Tibial nerve (tissue), 4 donors: ENCODE data around the gene SUDS3. TPM values are rescaled to one million over a fixed set of nuclear protein-coding genes. Genes with fewer than 3 reads are reported as not detected.

Experiments
- DNase-seq, 2 donors: peaks; one replicate each; pipeline ENCODE4 v3.0.0-alpha.2; 2019; ENCODE audit warnings: low spot score in 2 of 2
- H3K27ac ChIP-seq, 4 donors: fragments of 200-600 bp; sonication (generic) in 3 of 4; one replicate each; pipeline ENCODE4 v1.5.1; 2017 to 2019; ENCODE audit warnings: mild to moderate bottlenecking in 1 of 4
- H3K27me3 ChIP-seq, 2 donors: fragments of 200-600 bp; sonication (generic) in 1 of 2; one replicate each; pipeline versions ENCODE4 v1.5.1 to v1.6.0; 2017 to 2019
- H3K36me3 ChIP-seq, 3 donors: fragments of 200-600 bp; sonication (generic); one replicate each; pipeline ENCODE4 v1.5.1; 2018 to 2019
- H3K4me1 ChIP-seq, 4 donors: fragments of 200-600 bp; sonication (generic) in 3 of 4; one replicate each; pipeline ENCODE4 v1.5.1; 2017 to 2019
- H3K4me3 ChIP-seq, 4 donors: fragments of 200-600 bp; sonication (generic) in 3 of 4; one replicate each; pipeline ENCODE4 v1.5.1; 2017 to 2019; ENCODE audit warnings: mild to moderate bottlenecking in 1 of 4, moderate library complexity in 1 of 4
- H3K9me3 ChIP-seq, 4 donors: fragments of 200-600 bp; sonication (generic) in 3 of 4; one replicate each; pipeline ENCODE4 v1.5.1; 2017 to 2019
- CTCF ChIP-seq, 5 experiments: fragments of 200-600 bp in 3 of 5; fragments of 450-650 bp in 2 of 5; sonication (generic) in 3 of 5; IDR thresholded peaks; one replicate each; pipeline ENCODE4 v1.5.1; 2016 to 2019; ENCODE audit warnings: antibody characterized with exemption in 5 of 5, mild to moderate bottlenecking in 3 of 5, moderate library complexity in 2 of 5
- EP300 ChIP-seq, 2 donors: sonication (generic); formaldehyde crosslinking; IDR thresholded peaks; one replicate each; pipeline ENCODE4 v1.6.1; 2017; ENCODE audit warnings: antibody characterized with exemption in 2 of 2, mild to moderate bottlenecking in 1 of 2
- POLR2A ChIP-seq, 2 donors: fragments of 450-650 bp; IDR thresholded peaks; one replicate each; pipeline ENCODE4 v1.6.1; 2017; ENCODE audit warnings: antibody characterized with exemption in 2 of 2, mild to moderate bottlenecking in 2 of 2, moderate library complexity in 2 of 2
- WGBS, 2 donors: methylation state at CpG; one replicate each; pipeline ENCODE4 v1.1.5; 2018; 5-methylcytosine and 5-hydroxymethylcytosine counted together
- total RNA-seq, 4 donors: library from RNA; depleted of rRNA; stranded (reverse); fragments of >200 nt; gene quantifications; one replicate each; pipeline ENCODE4 v1.1.0, GENCODE V29; 2016

SUDS3 gene
- total RNA-seq, 4 donors from 2014 or later: 33.9 to 92.0 (median 58.3) TPM

- Histone ChIP-seq H3K36me3 (no peaks in the 10 kb centered on the region), H3K4me1 (no peaks in the 10 kb centered on the region)
- WGBS, 2 donors: 89 to 96% methylated on average over 1 of the region's 1 CpG
Measured at GRCh38 chr12:118448341-118448740, 72.0 kb downstream of the SUDS3 start.

GRCh38 chr12:118455327-118455726 is 79.0 kb downstream of the SUDS3 start:
- H3K4me1 ChIP-seq: no peaks in the 10 kb centered on the region
- WGBS, 2 donors: 51 to 62% methylated on average over 3 of the region's 3 CpGs
- H3K4me3 ChIP-seq: no peak overlapping the region
- peaks cover 0 to 6% (median 0%) of the 10 kb centered on the region in 4 donors for H3K9me3 ChIP-seq
- no peak overlapping the region for H3K27ac ChIP-seq
- TF ChIP-seq POLR2A (IDR thresholded peaks at IDR 0.05): no peak
- no peak for TF ChIP-seq CTCF (IDR thresholded peaks at IDR 0.05)
- no peak for TF ChIP-seq EP300 (IDR thresholded peaks at IDR 0.05)
- no peaks in the 10 kb centered on the region for H3K36me3 ChIP-seq
- H3K27me3 ChIP-seq: no peaks in the 10 kb centered on the region
- DNase-seq: no peak

More at GRCh38 chr12:118448341-118448740, 72.0 kb downstream of the SUDS3 start:
- DNase-seq: no peak
- Histone ChIP-seq H3K27me3 (no peaks in the 10 kb centered on the region), H3K4me3 (no peak overlapping the region), H3K9me3 (no peaks in the 10 kb centered on the region), H3K27ac (no peak overlapping the region)
- TF ChIP-seq POLR2A (IDR thresholded peaks at IDR 0.05) (no peak), EP300 (IDR thresholded peaks at IDR 0.05) (no peak), CTCF (IDR thresholded peaks at IDR 0.05) (no peak)

- H3K9me3 ChIP-seq: peaks cover 0 to 11% (median 0%) of the 10 kb centered on the region in 4 donors
- no peak overlapping the region for H3K4me3 ChIP-seq
- TF ChIP-seq POLR2A (IDR thresholded peaks at IDR 0.05) (no peak), EP300 (IDR thresholded peaks at IDR 0.05) (no peak), CTCF (IDR thresholded peaks at IDR 0.05) (no peak)
- no peaks in the 10 kb centered on the region for H3K36me3 ChIP-seq
- H3K27ac ChIP-seq: no peak overlapping the region
- H3K4me1 ChIP-seq: no peaks in the 10 kb centered on the region
- no peaks in the 10 kb centered on the region for H3K27me3 ChIP-seq
- DNase-seq: no peak
Measured at GRCh38 chr12:118456741-118457140, 80.4 kb downstream of the SUDS3 start.

GRCh38 chr12:118459110-118459509 is 82.8 kb downstream of the SUDS3 start:
- Histone ChIP-seq H3K27ac (no peak overlapping the region), H3K9me3 (peaks cover 0 to 18% (median 0%) of the 10 kb centered on the region in 4 donors), H3K4me3 (no peak overlapping the region), H3K36me3 (no peaks in the 10 kb centered on the region), H3K27me3 (no peaks in the 10 kb centered on the region), H3K4me1 (no peaks in the 10 kb centered on the region)
- DNase-seq: no peak
- TF ChIP-seq EP300 (IDR thresholded peaks at IDR 0.05) (no peak), POLR2A (IDR thresholded peaks at IDR 0.05) (no peak), CTCF (IDR thresholded peaks at IDR 0.05) (no peak)
- WGBS, 2 donors: 91 to 95% methylated on average over 4 of the region's 4 CpGs

GRCh38 chr12:118463677-118464076 is 87.3 kb downstream of the SUDS3 start:
- H3K4me1 ChIP-seq: no peaks in the 10 kb centered on the region
- WGBS, 2 donors: 74 to 78% methylated on average over 4 of the region's 4 CpGs
- TF ChIP-seq POLR2A (IDR thresholded peaks at IDR 0.05) (no peak), CTCF (IDR thresholded peaks at IDR 0.05) (no peak), EP300 (IDR thresholded peaks at IDR 0.05) (no peak)

More at GRCh38 chr12:118463677-118464076, 87.3 kb downstream of the SUDS3 start:
- no peaks in the 10 kb centered on the region for H3K36me3 ChIP-seq
- no peak overlapping the region for H3K4me3 ChIP-seq
- H3K9me3 ChIP-seq: peaks cover 0 to 15% (median 0%) of the 10 kb centered on the region in 4 donors
- no peak for DNase-seq
- H3K27ac ChIP-seq: no peak overlapping the region
- no peaks in the 10 kb centered on the region for H3K27me3 ChIP-seq
